BE2C (cell line): ENCODE data around the gene COQ8B. TPM values are rescaled to one million over a fixed set of nuclear protein-coding genes. Genes with fewer than 3 reads are reported as not detected.
"Not testable (repeated sequence)": the region's sequence is repeated elsewhere in the genome, so short reads cannot be mapped to it uniquely, and the experiment has no call there.

Experiments used
- DNase-seq: peaks from one replicate; pipeline ENCODE4 v3.0.0-alpha.2; 2020
- H3K27me3 ChIP-seq: fragments of 250-450 bp; sonication (Bioruptor Pico); 2 replicates; pipeline ENCODE4 v1.5.1; 2020; ENCODE audit warnings: mild to moderate bottlenecking
- H3K36me3 ChIP-seq: fragments of 250-450 bp; sonication (Bioruptor Pico); 2 replicates; pipeline ENCODE4 v1.5.1; 2020; ENCODE audit warnings: mild to moderate bottlenecking
- H3K4me1 ChIP-seq: fragments of 250-450 bp; sonication (Bioruptor Pico); 2 replicates; pipeline ENCODE4 v1.5.1; 2020
- H3K4me3 ChIP-seq: 2 replicates; pipeline ENCODE4 v1.5.1; 2011; ENCODE audit warnings: low read depth, low read length
- H3K9me3 ChIP-seq: fragments of 250-450 bp; sonication (Bioruptor Pico); 2 replicates; pipeline ENCODE4 v1.5.1; 2020
- polyA plus RNA-seq: library from polyadenylated mRNA; unstranded; fragments of >200 nt; gene quantifications from one replicate; pipeline ENCODE4 v1.2.1, GENCODE V29; 2012; ENCODE audit warnings: low read depth, missing spikeins; ENCODE audit not compliant: insufficient read length, insufficient read depth
- TF ChIP-seq, protein P1 (sequence below): IDR thresholded peaks from 2 replicates; pipeline ENCODE4 v1.5.1; 2012; ENCODE audit warnings: mild to moderate bottlenecking, low read depth, low read length

COQ8B gene
- polyA plus RNA-seq: 24.1 TPM

- no peaks in the 10 kb centered on the region for H3K27me3 ChIP-seq
- H3K4me1 ChIP-seq: peaks cover 4% of the 10 kb centered on the region; the same call in 1 of the 2 replicates
- TF ChIP-seq, protein P1, sequence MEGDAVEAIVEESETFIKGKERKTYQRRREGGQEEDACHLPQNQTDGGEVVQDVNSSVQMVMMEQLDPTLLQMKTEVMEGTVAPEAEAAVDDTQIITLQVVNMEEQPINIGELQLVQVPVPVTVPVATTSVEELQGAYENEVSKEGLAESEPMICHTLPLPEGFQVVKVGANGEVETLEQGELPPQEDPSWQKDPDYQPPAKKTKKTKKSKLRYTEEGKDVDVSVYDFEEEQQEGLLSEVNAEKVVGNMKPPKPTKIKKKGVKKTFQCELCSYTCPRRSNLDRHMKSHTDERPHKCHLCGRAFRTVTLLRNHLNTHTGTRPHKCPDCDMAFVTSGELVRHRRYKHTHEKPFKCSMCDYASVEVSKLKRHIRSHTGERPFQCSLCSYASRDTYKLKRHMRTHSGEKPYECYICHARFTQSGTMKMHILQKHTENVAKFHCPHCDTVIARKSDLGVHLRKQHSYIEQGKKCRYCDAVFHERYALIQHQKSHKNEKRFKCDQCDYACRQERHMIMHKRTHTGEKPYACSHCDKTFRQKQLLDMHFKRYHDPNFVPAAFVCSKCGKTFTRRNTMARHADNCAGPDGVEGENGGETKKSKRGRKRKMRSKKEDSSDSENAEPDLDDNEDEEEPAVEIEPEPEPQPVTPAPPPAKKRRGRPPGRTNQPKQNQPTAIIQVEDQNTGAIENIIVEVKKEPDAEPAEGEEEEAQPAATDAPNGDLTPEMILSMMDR: no peak
- H3K36me3 ChIP-seq: no peaks in the 10 kb centered on the region
- peak within 1 kb of the TSS; percentile 84 for H3K4me3 ChIP-seq
- peak; percentile 100 for DNase-seq
- no peaks in the 10 kb centered on the region for H3K9me3 ChIP-seq
Observed at GRCh38 chr19:40716482-40717324, at the start of gene COQ8B, which contains the start of gene ITPKC. Gene COQ8B, minus strand, starts transcription at chr19:40716886. Its CDS starts 2,254 bp downstream, at chr19:40714632. Gene ITPKC, plus strand, starts transcription at chr19:40717112. Its CDS starts 24 bp downstream, at chr19:40717136.

DNA sequence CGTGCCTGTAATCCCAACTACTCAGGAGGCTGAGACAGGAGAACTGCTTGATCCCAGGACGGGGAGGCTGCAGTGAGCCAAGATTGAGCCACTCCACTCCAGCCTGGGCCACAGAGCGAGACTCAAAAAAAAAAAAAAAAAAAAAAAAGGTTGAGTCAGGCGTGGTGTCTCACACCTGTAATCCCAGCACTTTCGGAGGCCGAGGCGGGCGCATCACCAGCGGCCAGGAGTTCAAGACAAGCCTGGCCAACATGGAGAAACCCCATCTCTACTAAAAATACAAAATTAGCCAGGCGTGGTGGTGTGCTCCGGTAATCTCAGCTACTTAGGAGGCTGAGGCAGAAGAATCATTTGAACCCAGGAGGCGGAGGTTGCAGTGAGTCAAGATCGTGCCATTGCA is 49.7 kb upstream of the COQ8B start:
- not testable (repeated sequence) for H3K4me3 ChIP-seq, H3K4me1 ChIP-seq, DNase-seq, H3K27me3 ChIP-seq, H3K9me3 ChIP-seq
- H3K36me3 ChIP-seq: peaks cover 47% of the 10 kb centered on the region

GRCh38 chr19:40763963-40764362 is 47.3 kb upstream of the COQ8B start:
- Histone ChIP-seq H3K4me1 (no peaks in the 10 kb centered on the region), H3K36me3 (peaks cover 70% of the 10 kb centered on the region)

GRCh38 chr19:40763526-40763925 is 46.8 kb upstream of the COQ8B start:
- Histone ChIP-seq H3K9me3 (no peaks in the 10 kb centered on the region), H3K4me3 (no peak overlapping the region), H3K36me3 (peaks cover 74% of the 10 kb centered on the region), H3K27me3 (no peaks in the 10 kb centered on the region), H3K4me1 (no peaks in the 10 kb centered on the region)
- TF ChIP-seq, protein P1: no peak
- no peak for DNase-seq

More at GRCh38 chr19:40763963-40764362, 47.3 kb upstream of the COQ8B start:
- no peaks in the 10 kb centered on the region for H3K27me3 ChIP-seq
- TF ChIP-seq, protein P1: no peak
- H3K9me3 ChIP-seq: no peaks in the 10 kb centered on the region
- DNase-seq: no peak
- H3K4me3 ChIP-seq: no peak overlapping the region

- H3K4me1 ChIP-seq: no peaks in the 10 kb centered on the region
- no peak for DNase-seq
- TF ChIP-seq, protein P1: no peak
- no peaks in the 10 kb centered on the region for H3K9me3 ChIP-seq
- peaks cover 80% of the 10 kb centered on the region for H3K36me3 ChIP-seq
- no peak overlapping the region for H3K4me3 ChIP-seq
- H3K27me3 ChIP-seq: no peaks in the 10 kb centered on the region
Observed at GRCh38 chr19:40762754-40763470, 46.2 kb upstream of the COQ8B start.

DNA sequence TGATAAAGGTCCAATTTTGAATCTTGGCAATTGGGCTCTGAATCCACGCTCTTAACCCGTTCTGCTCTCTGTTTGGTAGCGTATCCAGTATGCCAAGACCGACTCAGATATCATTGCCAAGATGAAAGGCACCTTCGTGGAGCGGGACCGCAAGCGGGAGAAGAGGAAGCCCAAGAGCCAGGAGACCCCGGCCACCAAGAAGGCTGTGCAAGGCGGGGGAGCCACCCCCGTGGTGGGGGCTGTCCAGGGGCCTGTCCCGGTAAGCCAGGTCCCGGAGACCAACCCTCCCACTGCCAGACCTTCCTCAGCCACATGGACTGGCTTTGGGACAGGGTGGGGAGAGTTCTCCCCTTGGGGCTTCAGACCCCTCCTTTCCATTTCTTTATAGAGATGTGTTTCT is 42.7 kb upstream of the COQ8B start:
- TF ChIP-seq, protein P1: no peak
- DNase-seq: no peak

More for the DNA sequence above, 42.7 kb upstream of the COQ8B start:
- peaks cover 92% of the 10 kb centered on the region for H3K36me3 ChIP-seq
- H3K4me1 ChIP-seq: no peaks in the 10 kb centered on the region
- H3K9me3 ChIP-seq: no peaks in the 10 kb centered on the region
- H3K4me3 ChIP-seq: no peak overlapping the region
- no peaks in the 10 kb centered on the region for H3K27me3 ChIP-seq
